Activated CD4-positive, alpha-beta memory T cell treated with anti-CD3 and anti-CD28 coated beads for 36 hours (primary cell): ENCODE measurements around the gene EFNA3. TPM values are rescaled to one million over a fixed set of nuclear protein-coding genes. Genes with fewer than 3 reads are reported as not detected.

Experiments used
- CTCF ChIA-PET: fragments of 350-600 bp; sonication (Branson Sonifier 250); formaldehyde crosslinking; loops from one replicate; lab custom pipeline; 2021; ENCODE audit warnings: antibody characterized with exemption, inconsistent platforms; lab: Charles Lee
- POLR2A ChIA-PET: fragments of 350-600 bp; sonication (Branson Sonifier 250); formaldehyde crosslinking; loops from one replicate; lab custom pipeline; 2021; ENCODE audit warnings: antibody characterized with exemption; lab: Charles Lee
- DNase-seq: peaks from one replicate; pipeline ENCODE4 v3.0.0-alpha.2; 2020
- H3K27ac Mint-ChIP-seq: one replicate; pipeline ENCODE4 v1.8.0; 2021; ENCODE audit warnings: mixed read lengths
- H3K27me3 Mint-ChIP-seq: one replicate; pipeline ENCODE4 v1.8.0; 2021; ENCODE audit warnings: mixed read lengths
- H3K36me3 Mint-ChIP-seq: one replicate; pipeline ENCODE4 v1.8.0; 2021; ENCODE audit warnings: mixed read lengths
- H3K4me1 Mint-ChIP-seq: one replicate; pipeline ENCODE4 v1.8.0; 2021; ENCODE audit warnings: low read depth, mixed read lengths
- H3K4me3 Mint-ChIP-seq: one replicate; pipeline ENCODE4 v1.8.0; 2021; ENCODE audit warnings: mild to moderate bottlenecking, mixed read lengths
- H3K9me3 Mint-ChIP-seq: one replicate; pipeline ENCODE4 v1.8.0; 2021; ENCODE audit warnings: mixed read lengths
- intact Hi-C: fragments of 100-400 bp; cut with micrococcal nuclease; formaldehyde crosslinking; loops from one replicate; pipeline ENCODE4 v1.15.1; 2023
- total RNA-seq, 2 experiments: library from RNA; stranded (reverse); gene quantifications; one replicate each; pipeline ENCODE4 v1.2.3, GENCODE V29; 2021

Gene EFNA3
- total RNA-seq, 2 experiments from 2014 or later = 2.4 to 2.6 TPM

DNA sequence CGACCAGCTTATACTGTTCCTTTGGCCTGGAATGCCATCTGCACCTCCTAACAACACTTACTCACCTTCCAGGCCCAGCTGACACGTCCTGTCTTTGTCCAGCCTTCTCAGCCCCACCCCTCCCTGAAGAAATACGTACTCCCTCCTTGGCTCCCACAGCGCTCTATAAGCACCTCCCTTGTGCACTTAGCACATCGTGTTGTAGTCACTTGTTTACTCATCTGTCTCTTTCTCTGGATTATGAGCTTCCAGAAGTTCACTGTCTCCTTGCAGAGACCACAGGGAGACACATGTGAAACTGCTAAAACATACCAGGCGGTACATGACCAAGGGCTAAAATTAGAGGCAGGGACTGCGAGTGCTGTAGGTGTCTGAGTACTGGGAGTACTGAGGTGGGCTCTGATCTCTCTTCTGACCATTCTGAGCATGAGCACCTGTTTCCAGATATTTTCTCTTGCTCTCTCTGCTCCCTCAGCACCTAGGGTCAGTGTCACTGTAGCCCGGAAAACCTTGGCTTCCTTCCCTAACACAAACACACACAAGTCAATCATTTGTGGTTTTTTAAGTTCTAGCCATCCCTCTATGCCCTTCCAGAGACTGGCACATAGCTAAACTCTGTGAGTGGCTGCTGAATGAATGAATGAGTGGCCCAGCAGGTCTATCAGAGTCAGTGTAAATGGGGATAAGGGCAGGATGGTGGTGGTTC lies 39.9 kb upstream of the EFNA3 start:
- peaks cover 2% of the 10 kb centered on the region for H3K27me3 Mint-ChIP-seq
- no peak overlapping the region for H3K27ac Mint-ChIP-seq
- H3K4me1 Mint-ChIP-seq = no peaks in the 10 kb centered on the region
- no peak overlapping the region for H3K4me3 Mint-ChIP-seq
- H3K9me3 Mint-ChIP-seq = no peaks in the 10 kb centered on the region
- no peaks in the 10 kb centered on the region for H3K36me3 Mint-ChIP-seq
- POLR2A ChIA-PET = no interaction called here
- CTCF ChIA-PET = interaction anchor here (0.5 to 5.2 kb wide), 6 partner anchors 12 to 166 kb away, joined by 3 to 23 read pairs (median 4); partner anchors contain the start of gene ADAM15
- intact Hi-C loops = no loop called here
- DNase-seq = no peak

DNA sequence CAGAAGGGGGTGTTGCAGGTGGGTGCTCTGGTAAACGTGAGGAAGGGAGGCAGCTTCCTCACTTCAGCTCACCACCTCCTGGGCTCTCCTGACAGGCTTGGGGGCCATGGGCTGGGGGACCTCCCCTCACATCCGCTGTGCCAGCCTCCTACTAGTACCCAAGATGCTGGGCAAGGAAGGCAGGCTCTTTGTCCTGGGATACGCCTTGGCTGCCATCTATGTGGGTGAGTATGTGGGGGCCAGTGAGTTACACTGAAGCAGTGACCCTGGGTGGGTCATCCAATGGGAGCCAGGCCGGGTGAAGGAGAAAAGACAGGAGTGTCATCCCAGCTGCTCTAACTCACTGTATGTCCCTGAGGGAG lies 39.3 kb upstream of the EFNA3 start:
- no peaks in the 10 kb centered on the region for H3K36me3 Mint-ChIP-seq
- H3K4me1 Mint-ChIP-seq = no peaks in the 10 kb centered on the region
- H3K4me3 Mint-ChIP-seq = no peak overlapping the region
- no peak overlapping the region for H3K27ac Mint-ChIP-seq
- POLR2A ChIA-PET = no interaction called here
- peaks cover 2% of the 10 kb centered on the region for H3K27me3 Mint-ChIP-seq
- CTCF ChIA-PET = interaction anchor here (0.5 to 5.2 kb wide), 6 partner anchors 11 to 166 kb away, joined by 3 to 23 read pairs (median 4); partner anchors contain the start of gene ADAM15
- H3K9me3 Mint-ChIP-seq = no peaks in the 10 kb centered on the region
- intact Hi-C loops = no loop called here
- DNase-seq = no peak

DNA sequence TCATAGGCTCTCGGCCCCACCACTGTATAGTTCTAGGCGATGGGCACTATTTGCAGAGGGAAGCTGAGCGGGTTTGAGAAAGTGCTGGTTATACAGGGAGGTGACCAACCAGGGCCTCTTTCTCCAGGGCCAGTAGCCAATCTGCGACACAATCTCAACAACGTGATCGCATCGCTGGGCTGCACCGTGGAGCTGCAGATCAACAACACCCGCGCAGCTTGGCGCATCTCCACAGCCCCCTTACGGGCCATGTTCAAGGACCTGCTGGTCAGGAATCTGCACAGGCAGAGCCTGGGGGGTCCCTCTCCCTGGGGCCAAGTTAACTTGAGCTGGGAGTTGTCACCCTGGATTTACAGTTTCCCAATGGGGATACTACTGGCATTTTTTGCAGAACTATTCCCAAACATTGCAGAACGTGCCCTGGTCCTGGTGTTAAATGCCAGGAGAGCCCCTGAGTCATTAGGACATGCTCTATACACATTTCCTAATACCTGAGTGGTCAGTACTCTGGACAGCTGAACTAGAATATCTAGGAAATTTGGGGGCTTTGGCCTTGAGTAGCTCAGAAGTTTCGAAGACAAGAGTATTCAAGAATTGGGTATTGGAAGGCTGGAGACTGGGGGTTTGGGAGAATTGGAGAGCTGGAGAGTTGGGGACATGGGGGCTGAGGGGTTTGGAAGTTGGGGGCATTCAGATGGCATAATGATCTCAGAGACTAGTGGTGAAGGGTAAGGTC lies 38.1 kb upstream of the EFNA3 start:
- Mint-ChIP-seq H3K36me3 (no peaks in the 10 kb centered on the region), H3K4me3 (no peak overlapping the region), H3K27me3 (peaks cover 2% of the 10 kb centered on the region), H3K4me1 (peaks cover 7% of the 10 kb centered on the region), H3K9me3 (no peaks in the 10 kb centered on the region), H3K27ac (no peak overlapping the region)
- CTCF ChIA-PET = interaction anchor here (1.0 to 15.3 kb wide), 5 partner anchors 10 to 481 kb away, joined by 3 to 245 read pairs (median 4); partner anchors contain the start of genes ADAM15 and EFNA4
- POLR2A ChIA-PET = interaction anchor here (1.1 kb wide), 1 partner anchor 20 kb away, joined by 3 read pairs; no protein-coding TSS in a partner anchor
- DNase-seq = no peak
- intact Hi-C loops = no loop called here

DNA sequence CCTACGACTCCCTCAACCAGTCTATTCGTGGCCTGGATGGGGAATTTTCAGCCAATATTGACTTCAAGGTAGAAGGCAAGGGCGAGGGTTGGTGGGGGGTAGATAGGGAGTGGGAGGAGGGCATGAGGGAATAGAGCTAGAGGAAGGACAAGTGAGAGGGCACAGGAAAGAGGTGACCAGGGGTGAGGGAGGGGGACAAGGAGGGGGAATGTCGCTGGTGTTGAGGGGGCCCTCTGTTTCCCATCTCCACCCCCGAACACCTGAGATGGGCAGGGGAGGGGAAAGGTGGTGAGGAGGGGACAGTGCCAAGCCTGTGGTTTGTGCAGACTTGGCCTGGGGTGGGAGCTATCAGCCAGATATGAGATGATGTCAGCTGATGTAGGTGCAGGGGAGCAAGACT lies 35.8 kb upstream of the EFNA3 start:
- Mint-ChIP-seq H3K9me3 (no peaks in the 10 kb centered on the region), H3K27me3 (peaks cover 2% of the 10 kb centered on the region), H3K4me3 (no peak overlapping the region), H3K4me1 (peaks cover 7% of the 10 kb centered on the region), H3K36me3 (no peaks in the 10 kb centered on the region), H3K27ac (no peak overlapping the region)
- ChIA-PET CTCF (interaction anchor here (1.3 to 15.3 kb wide), 5 partner anchors 17 to 125 kb away, joined by 5 to 245 read pairs (median 19); partner anchors contain the start of gene EFNA4), POLR2A (no interaction called here)
- no peak for DNase-seq
- intact Hi-C loops = no loop called here

DNA sequence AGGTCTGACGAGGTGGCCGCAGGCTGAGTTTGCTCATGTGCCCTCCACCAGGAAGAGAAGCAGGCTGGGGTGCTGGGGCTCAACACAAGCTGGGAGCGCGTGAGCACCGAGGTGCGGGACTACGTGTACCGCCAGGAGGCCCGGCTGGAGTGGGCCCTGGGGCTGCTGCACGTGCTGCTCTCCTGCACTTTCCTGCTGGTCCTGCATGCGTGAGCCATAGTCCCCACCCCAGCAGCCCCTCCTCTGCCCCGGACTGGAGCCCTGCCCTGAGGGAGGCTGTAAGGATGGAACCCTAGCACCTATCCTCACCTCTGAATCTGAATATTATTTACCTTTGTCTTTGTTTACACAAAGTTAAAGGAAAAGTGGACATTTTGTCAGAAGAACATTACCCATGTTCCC lies 35.3 kb upstream of the EFNA3 start:
- ChIA-PET POLR2A (no interaction called here), CTCF (interaction anchor here (0.9 to 15.3 kb wide), 18 partner anchors 9 to 129 kb away, joined by 3 to 245 read pairs (median 6); partner anchors contain the start of genes DCST1, EFNA4, KRTCAP2 and PBXIP1)
- Mint-ChIP-seq H3K27me3 (peaks cover 2% of the 10 kb centered on the region), H3K9me3 (no peaks in the 10 kb centered on the region), H3K27ac (no peak overlapping the region), H3K4me1 (peaks cover 7% of the 10 kb centered on the region), H3K36me3 (no peaks in the 10 kb centered on the region), H3K4me3 (no peak overlapping the region)
- intact Hi-C loops = no loop called here
- DNase-seq = no peak

DNA sequence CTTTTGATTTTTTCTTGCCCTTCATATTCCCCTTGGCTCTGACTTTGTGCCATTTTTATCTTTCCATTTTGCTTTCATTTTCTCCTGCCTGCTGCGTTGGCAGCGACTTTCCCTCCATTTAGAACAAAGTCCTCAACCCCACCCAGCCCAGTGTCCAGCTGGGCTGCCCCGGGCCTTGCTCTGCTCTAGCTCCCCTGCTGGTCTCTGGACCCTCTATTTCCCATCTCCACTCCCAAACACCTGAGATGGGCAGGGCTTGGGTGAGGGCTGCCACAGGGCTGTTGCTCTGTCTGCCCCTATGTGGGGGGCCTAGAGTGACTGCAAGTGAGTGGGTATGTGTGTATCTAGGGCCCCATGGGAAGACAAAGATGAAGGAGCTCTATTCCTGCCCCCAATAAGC lies 34.8 kb upstream of the EFNA3 start:
- H3K27ac Mint-ChIP-seq = no peak overlapping the region
- CTCF ChIA-PET = interaction anchor here (0.9 to 15.3 kb wide), 24 partner anchors 9 to 134 kb away, joined by 3 to 245 read pairs (median 6); partner anchors contain the start of genes DCST1, EFNA3, EFNA4 and KRTCAP2
- peaks cover 7% of the 10 kb centered on the region for H3K4me1 Mint-ChIP-seq
- H3K36me3 Mint-ChIP-seq = no peaks in the 10 kb centered on the region
- no peak for DNase-seq
- intact Hi-C loops = loop anchor here (2.0 kb wide), 1 partner anchor 41 kb away; no protein-coding TSS in a partner anchor
- H3K9me3 Mint-ChIP-seq = no peaks in the 10 kb centered on the region
- POLR2A ChIA-PET = no interaction called here
- H3K4me3 Mint-ChIP-seq = no peak overlapping the region
- H3K27me3 Mint-ChIP-seq = peaks cover 2% of the 10 kb centered on the region

DNA sequence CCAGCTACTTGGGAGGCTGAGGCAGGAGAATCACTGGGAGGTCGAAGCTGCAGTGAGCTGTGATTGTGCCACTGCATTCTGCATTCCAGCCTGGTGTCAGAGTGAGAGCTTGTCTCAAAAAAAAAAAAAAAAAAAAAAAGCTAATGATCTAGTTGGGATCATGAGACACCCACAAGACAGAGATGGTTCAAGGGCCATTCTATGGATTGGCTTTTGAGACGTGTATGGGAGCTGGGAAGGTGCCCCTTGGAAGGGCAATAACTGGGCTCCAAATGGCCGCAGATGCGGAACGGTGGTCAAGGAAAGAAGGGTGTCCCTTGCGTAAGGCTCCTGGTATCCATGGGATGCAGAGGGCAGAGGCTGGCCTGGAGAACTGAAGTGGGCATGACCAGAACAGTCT lies 34.3 kb upstream of the EFNA3 start:
- H3K4me1 Mint-ChIP-seq = peaks cover 7% of the 10 kb centered on the region

DNA sequence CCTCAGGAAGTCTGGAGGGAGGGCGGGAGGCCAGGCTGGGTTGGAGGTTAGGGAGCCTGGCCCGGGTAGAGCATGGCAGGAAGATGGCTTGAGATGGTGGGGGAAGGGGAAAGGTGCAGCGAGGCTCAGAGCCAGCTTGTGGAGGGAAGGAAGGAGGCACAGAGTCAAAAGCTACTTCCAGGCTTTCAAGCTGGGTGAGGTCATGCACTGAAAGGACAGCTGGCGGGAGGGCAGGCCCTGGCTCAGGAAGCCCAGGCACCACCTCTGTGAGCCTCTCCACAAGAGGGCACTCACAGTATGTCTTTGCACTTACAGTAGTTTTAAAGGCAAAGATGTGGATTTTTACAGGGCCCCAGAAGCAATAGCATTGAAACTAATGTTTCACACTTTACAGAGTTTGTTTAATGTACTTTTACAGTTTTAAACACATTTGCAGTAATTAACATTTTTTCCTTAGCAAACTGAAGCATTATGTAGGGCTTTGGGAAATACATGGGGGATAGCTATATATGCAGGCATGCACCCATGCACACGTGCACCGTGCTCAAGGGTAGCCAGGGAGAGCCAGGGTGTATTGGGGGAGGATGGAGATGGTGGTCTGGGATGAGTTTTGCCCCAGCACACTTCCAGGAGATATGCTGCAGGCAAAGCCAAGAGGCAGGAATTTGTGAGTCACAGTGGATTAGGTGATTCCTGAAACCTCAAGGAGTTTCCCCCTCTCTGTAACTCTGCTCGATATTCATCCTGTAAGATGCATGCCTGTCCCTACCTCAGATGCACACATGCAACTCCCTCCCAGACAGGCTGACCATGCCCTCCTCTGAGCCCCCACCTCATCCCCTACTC lies 33.6 kb upstream of the EFNA3 start:
- Mint-ChIP-seq H3K36me3 (no peaks in the 10 kb centered on the region), H3K27ac (no peak overlapping the region), H3K27me3 (no peaks in the 10 kb centered on the region), H3K4me3 (no peak overlapping the region), H3K9me3 (no peaks in the 10 kb centered on the region), H3K4me1 (peaks cover 8% of the 10 kb centered on the region)
- ChIA-PET POLR2A (interaction anchor here (0.9 to 1.5 kb wide), 2 partner anchors 40 to 41 kb away, joined by 3 to 4 read pairs; no protein-coding TSS in a partner anchor), CTCF (interaction anchor here (0.5 to 15.3 kb wide), 28 partner anchors 10 to 288 kb away, joined by 3 to 245 read pairs (median 5); partner anchors contain the start of genes EFNA3, EFNA4, KRTCAP2 and PBXIP1)
- DNase-seq = peak; percentile 76
- intact Hi-C loops = loop anchor here (1.0 to 2.0 kb wide), 2 partner anchors 16 to 40 kb away; no protein-coding TSS in a partner anchor

More for the DNA sequence above, 34.3 kb upstream of the EFNA3 start:
- POLR2A ChIA-PET = interaction anchor here (1.5 kb wide), 1 partner anchor 41 kb away, joined by 4 read pairs; no protein-coding TSS in a partner anchor
- CTCF ChIA-PET = interaction anchor here (0.6 to 15.3 kb wide), 27 partner anchors 10 to 133 kb away, joined by 3 to 245 read pairs (median 5); partner anchors contain the start of genes DCST1, EFNA3, EFNA4 and KRTCAP2
- H3K9me3 Mint-ChIP-seq = no peaks in the 10 kb centered on the region
- DNase-seq = no peak
- H3K27me3 Mint-ChIP-seq = peaks cover under 1% of the 10 kb centered on the region
- no peaks in the 10 kb centered on the region for H3K36me3 Mint-ChIP-seq
- no peak overlapping the region for H3K4me3 Mint-ChIP-seq
- no peak overlapping the region for H3K27ac Mint-ChIP-seq
- intact Hi-C loops = loop anchor here (2.0 kb wide), 1 partner anchor 40 kb away; no protein-coding TSS in a partner anchor

DNA sequence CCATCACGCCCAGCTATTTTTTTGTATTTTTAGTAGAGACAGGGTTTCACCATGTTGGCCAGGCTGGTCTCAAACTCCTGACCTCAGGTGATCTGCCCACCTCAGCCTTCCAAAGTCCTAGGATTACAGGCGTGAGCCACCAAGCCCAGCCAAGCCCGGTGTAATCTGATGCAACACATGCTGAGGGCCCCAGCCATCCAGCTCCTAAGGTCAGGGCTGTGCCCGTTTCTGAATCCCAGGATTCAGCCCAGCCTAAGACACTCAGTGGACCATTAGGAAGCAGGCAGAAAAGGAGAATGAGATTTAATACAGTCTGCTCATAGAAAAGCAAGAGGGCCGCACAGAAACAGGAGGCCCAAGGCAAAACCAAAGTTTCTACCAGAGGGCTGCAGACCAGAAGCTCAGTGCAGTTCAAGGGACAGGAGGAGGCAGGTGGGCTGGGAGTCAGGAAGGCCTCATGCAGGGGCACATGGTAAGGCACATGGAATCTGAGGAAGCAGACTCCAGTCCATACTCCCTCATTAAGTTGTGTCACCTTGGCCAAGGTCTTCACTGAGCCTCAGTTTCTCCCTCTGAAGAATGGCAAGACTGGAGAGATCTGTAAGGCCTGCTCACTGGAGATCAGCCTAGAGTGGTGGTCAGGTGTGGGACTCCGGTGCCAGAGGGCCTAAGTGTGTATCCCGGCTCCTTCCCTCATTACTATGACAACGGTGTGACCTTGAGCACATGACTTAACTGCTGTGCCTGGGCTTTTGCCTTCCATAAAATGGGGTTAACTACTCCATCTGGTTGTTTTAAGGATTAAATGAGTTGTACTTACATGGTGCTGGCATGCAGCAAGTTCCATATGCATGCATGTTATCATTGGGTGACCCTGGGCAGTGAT lies 29.9 kb upstream of the EFNA3 start:
- Mint-ChIP-seq H3K27ac (no peak overlapping the region), H3K9me3 (no peaks in the 10 kb centered on the region), H3K4me3 (no peak overlapping the region), H3K36me3 (no peaks in the 10 kb centered on the region), H3K4me1 (peaks cover 29% of the 10 kb centered on the region), H3K27me3 (no peaks in the 10 kb centered on the region)
- intact Hi-C loops = no loop called here
- POLR2A ChIA-PET = no interaction called here
- DNase-seq = no peak
- CTCF ChIA-PET = interaction anchor here (0.7 to 15.3 kb wide), 3 partner anchors 11 to 36 kb away, joined by 3 to 245 read pairs (median 16); partner anchors contain the start of gene EFNA4
